Left renal pelvis (tissue), 4 donors: ENCODE results near the gene ALKBH4. TPM values are rescaled to one million over a fixed set of nuclear protein-coding genes. Genes with fewer than 3 reads are reported as not detected.

Experiments
- DNase-seq, 4 donors: peaks; one replicate each; pipeline ENCODE4 v3.0.0-alpha.2; 2013; ENCODE audit warnings: low read depth in 4 of 4, low spot score in 3 of 4
- polyA plus RNA-seq, 4 donors: library from polyadenylated mRNA; unstranded; fragments of 120-200 nt; gene quantifications; one replicate each; pipeline ENCODE4 v1.2.1, GENCODE V29; 2013; ENCODE audit not compliant: insufficient read length in 4 of 4

ALKBH4 gene
- polyA plus RNA-seq, 4 donors: 9.0 to 19.4 (median 10.0) TPM

GRCh38 chr7:102407910-102408309 is 56.8 kb downstream of the ALKBH4 start:
- DNase-seq: no peak

Other genes starting within 250 kb of the ALKBH4 start
- gene SH2B2, start 178.0 kb downstream of the ALKBH4 start, polyA plus RNA-seq: 1 to 10 TPM; 1.7 to 5.4 (median 2.7) TPM
- 1 to 10 TPM in 2 of 4 donors, under 1 TPM in 1, not detected in 1; 0.16 to 2.4 (median 2.0) TPM for gene SPDYE6, start 108.4 kb downstream of the ALKBH4 start, polyA plus RNA-seq
- 10 to 100 TPM; 28.0 to 46.0 (median 33.4) TPM for gene PRKRIP1, start 68.5 kb downstream of the ALKBH4 start, polyA plus RNA-seq
- gene ORAI2, start 31.3 kb downstream of the ALKBH4 start, polyA plus RNA-seq: 10 to 100 TPM; 15.4 to 22.8 (median 17.8) TPM
- 10 to 100 TPM; 15.3 to 24.2 (median 16.4) TPM for gene LRWD1, start 121 bp upstream of the ALKBH4 start, polyA plus RNA-seq
- gene POLR2J, start 14.1 kb upstream of the ALKBH4 start, polyA plus RNA-seq: 10 to 100 TPM; 22.3 to 38.4 (median 28.0) TPM
- 10 to 100 TPM in 2 of 4 donors, 1 to 10 TPM in 2; 7.3 to 18.3 (median 8.9) TPM for gene RASA4B, start 52.9 kb upstream of the ALKBH4 start, polyA plus RNA-seq
- gene UPK3BL2, start 78.8 kb upstream of the ALKBH4 start, polyA plus RNA-seq: 10 to 100 TPM in 2 of 4 donors, 1 to 10 TPM in 2; 3.0 to 23.0 (median 7.8) TPM
- gene SPDYE2, start 86.4 kb upstream of the ALKBH4 start, polyA plus RNA-seq: 10 to 100 TPM in 1 of 4 donors, 1 to 10 TPM in 3; 2.4 to 10.7 (median 4.6) TPM
- 100 to 1,000 TPM in 1 of 4 donors, 10 to 100 TPM in 3; 54.2 to 106 (median 76.6) TPM for gene POLR2J3, start 107.7 kb upstream of the ALKBH4 start, polyA plus RNA-seq
- 10 to 100 TPM; 27.8 to 48.7 (median 32.8) TPM for gene RASA4, start 151.9 kb upstream of the ALKBH4 start, polyA plus RNA-seq
- 10 to 100 TPM in 2 of 4 donors, 1 to 10 TPM in 2; 4.8 to 20.2 (median 12.0) TPM for gene UPK3BL1, start 177.9 kb upstream of the ALKBH4 start, polyA plus RNA-seq
- 1 to 10 TPM in 1 of 4 donors, under 1 TPM in 3; 0.31 to 1.6 (median 0.56) TPM for gene SPDYE2B, start 185.5 kb upstream of the ALKBH4 start, polyA plus RNA-seq
- gene POLR2J2, start 206.8 kb upstream of the ALKBH4 start, polyA plus RNA-seq: 1 to 10 TPM in 2 of 4 donors, under 1 TPM in 2; 0.73 to 2.6 (median 1.1) TPM